Lower lobe of right lung (tissue), 2 donors: ENCODE data around the gene ZNF566. TPM values are rescaled to one million over a fixed set of nuclear protein-coding genes. Genes with fewer than 3 reads are reported as not detected.

Source experiments
- ATAC-seq, 2 donors: fragments of 200-7000 bp; cut with Tn5 transposase; one replicate each; pipeline ENCODE4 v1.9.1; 2020 to 2022; ENCODE audit warnings: mild to moderate bottlenecking in 2 of 2, moderate library complexity in 2 of 2
- DNase-seq: peaks from one replicate; pipeline ENCODE4 v3.0.0-alpha.2; 2020
- H3K27ac ChIP-seq: fragments of 200-600 bp; one replicate; pipeline ENCODE4 v1.8.0; 2022
- H3K27me3 ChIP-seq: fragments of 200-600 bp; one replicate; pipeline ENCODE4 v1.8.0; 2022; ENCODE audit warnings: low read depth
- H3K36me3 ChIP-seq: fragments of 200-600 bp; one replicate; pipeline ENCODE4 v1.8.0; 2022; ENCODE audit warnings: mild to moderate bottlenecking
- H3K4me1 ChIP-seq: fragments of 200-600 bp; one replicate; pipeline ENCODE4 v1.8.0; 2022
- H3K4me3 ChIP-seq: fragments of 200-600 bp; one replicate; pipeline ENCODE4 v1.8.0; 2022; ENCODE audit warnings: mild to moderate bottlenecking
- H3K9me3 ChIP-seq: fragments of 200-600 bp; one replicate; pipeline ENCODE4 v1.8.0; 2022
- CTCF ChIP-seq: fragments of 200-600 bp; IDR thresholded peaks from one replicate; pipeline ENCODE4 v1.8.0; 2022; ENCODE audit warnings: antibody characterized with exemption, mild to moderate bottlenecking
- intact Hi-C: fragments of 100-400 bp; cut with DNase I; formaldehyde crosslinking; loops from one replicate; pipeline ENCODE4 v1.11.0; 2022
- total RNA-seq: library from RNA; stranded (reverse); fragmentation: NEBNext Ultra II Directional; extraction: Animal tissue kit (Norgen Biotek cat#: 25700); gene quantifications from one replicate; pipeline ENCODE4 v1.2.1, GENCODE V29; 2021
- donor health status: DM: no; HTN: yes; CAD: no; lungs with severe emphysema.

ZNF566 gene
- total RNA-seq, 1 donor from 2014 or later = 11.3 TPM

GRCh38 chr19:36401475-36401874 is 87.9 kb downstream of the ZNF566 start:
- H3K9me3 ChIP-seq = peaks cover 44% of the 10 kb centered on the region
- peaks cover 51% of the 10 kb centered on the region for H3K36me3 ChIP-seq
- H3K4me1 ChIP-seq = no peaks in the 10 kb centered on the region
- no peak for TF ChIP-seq CTCF
- no peak overlapping the region for H3K27ac ChIP-seq
- no peak overlapping the region for H3K4me3 ChIP-seq
- DNase-seq (no peak), ATAC-seq (no peak)
- intact Hi-C loops = no loop called here
- H3K27me3 ChIP-seq = no peaks in the 10 kb centered on the region

- peaks cover 36% of the 10 kb centered on the region for H3K36me3 ChIP-seq
- H3K27ac ChIP-seq = no peak overlapping the region
- ATAC-seq (no peak), DNase-seq (no peak)
- H3K4me3 ChIP-seq = no peak overlapping the region
- no peaks in the 10 kb centered on the region for H3K27me3 ChIP-seq
- no peak for TF ChIP-seq CTCF
- peaks cover 64% of the 10 kb centered on the region for H3K9me3 ChIP-seq
- intact Hi-C loops = no loop called here
- H3K4me1 ChIP-seq = no peaks in the 10 kb centered on the region
Measured at GRCh38 chr19:36398571-36398970, 90.8 kb downstream of the ZNF566 start.

Other genes with a start within 250 kb of the ZNF566 start
- gene ZFP14, start 110.4 kb downstream of the ZNF566 start, total RNA-seq = 7.7 TPM
- 4.0 TPM for gene ZFP82, start 70.9 kb downstream of the ZNF566 start, total RNA-seq
- 12.5 TPM for gene ZNF260, start 38.7 kb upstream of the ZNF566 start, total RNA-seq
- 10.6 TPM for gene ZNF529, start 83.7 kb upstream of the ZNF566 start, total RNA-seq
- 5.2 TPM for gene ZNF382, start 115.8 kb upstream of the ZNF566 start, total RNA-seq
- gene ZNF461, start 177.3 kb upstream of the ZNF566 start, total RNA-seq = 7.5 TPM
- gene ZNF567, start 198.1 kb upstream of the ZNF566 start, total RNA-seq = 6.1 TPM